HepG2 (cell line): ENCODE data around the gene CA9. TPM values are rescaled to one million over a fixed set of nuclear protein-coding genes. Genes with fewer than 3 reads are reported as not detected.

Experiments used
- CHCHD3 ChIP-seq: sonication (generic); formaldehyde crosslinking; IDR thresholded peaks from 2 replicates; pipeline ENCODE4 v1.8.0; 2022; ENCODE audit warnings: mild to moderate bottlenecking, missing genetic modification reagents, moderate library complexity
- CTCF ChIP-seq: sonication (generic); formaldehyde crosslinking; IDR thresholded peaks from 2 replicates; pipeline ENCODE4 v1.5.0; 2020; ENCODE audit warnings: mild to moderate bottlenecking, missing genetic modification reagents, moderate library complexity
- GTF3A ChIP-seq: sonication (generic); formaldehyde crosslinking; conservative IDR thresholded peaks from 2 replicates; pipeline ENCODE4 v1.4.0; 2020; ENCODE audit warnings: mild to moderate bottlenecking, missing genetic modification reagents
- HOXA7 ChIP-seq: sonication (generic); formaldehyde crosslinking; IDR thresholded peaks from 2 replicates; pipeline ENCODE4 v1.8.1; 2022; ENCODE audit warnings: mild to moderate bottlenecking, missing genetic modification reagents, moderate library complexity
- JUN ChIP-seq: sonication (generic); formaldehyde crosslinking; IDR thresholded peaks from 2 replicates; pipeline ENCODE4 v1.4.0; 2020; ENCODE audit warnings: mild to moderate bottlenecking, missing genetic modification reagents
- JUNB ChIP-seq: sonication (generic); formaldehyde crosslinking; IDR thresholded peaks from 2 replicates; pipeline ENCODE4 v1.8.0; 2022; ENCODE audit warnings: missing genetic modification reagents, mild to moderate bottlenecking, borderline replicate concordance
- MEF2D ChIP-seq: sonication (generic); formaldehyde crosslinking; IDR thresholded peaks from 2 replicates; pipeline ENCODE4 v1.5.1; 2020; ENCODE audit warnings: mild to moderate bottlenecking, missing genetic modification reagents
- MYNN ChIP-seq: sonication (generic); formaldehyde crosslinking; IDR thresholded peaks from 2 replicates; pipeline ENCODE4 v1.4.0; 2020; ENCODE audit warnings: mild to moderate bottlenecking, low read depth, missing genetic modification reagents
- NCOA2 ChIP-seq: sonication (generic); formaldehyde crosslinking; IDR thresholded peaks from 2 replicates; pipeline ENCODE4 v1.8.0; 2022; ENCODE audit warnings: inconsistent platforms
- POGZ ChIP-seq: sonication (generic); formaldehyde crosslinking; IDR thresholded peaks from 2 replicates; pipeline ENCODE4 v1.4.0; 2020; ENCODE audit warnings: mild to moderate bottlenecking, missing genetic modification reagents
- POLR2A ChIP-seq, 2 experiments: IDR thresholded peaks; 2 replicates each; pipeline ENCODE4 v1.6.1; 2011; ENCODE audit warnings: low read depth in 2 of 2, low read length in 2 of 2, mild to moderate bottlenecking in 1 of 2, moderate library complexity in 1 of 2; ENCODE audit not compliant: insufficient read depth in 1 of 2
- RELA ChIP-seq: sonication (generic); formaldehyde crosslinking; IDR thresholded peaks from 2 replicates; pipeline ENCODE4 v1.4.0; 2020; ENCODE audit warnings: missing genetic modification reagents
- THAP9 ChIP-seq: sonication (generic); formaldehyde crosslinking; IDR thresholded peaks from 2 replicates; pipeline ENCODE4; 2020; ENCODE audit warnings: missing genetic modification reagents, mild to moderate bottlenecking, borderline replicate concordance
- ZFP37 ChIP-seq: sonication (generic); formaldehyde crosslinking; IDR thresholded peaks from 2 replicates; pipeline ENCODE4 v1.4.0; 2020; ENCODE audit warnings: missing genetic modification reagents, borderline replicate concordance
- ZNF430 ChIP-seq: sonication (generic); formaldehyde crosslinking; IDR thresholded peaks from 2 replicates; pipeline ENCODE4 v1.9.0; 2021; ENCODE audit warnings: mild to moderate bottlenecking, missing genetic modification reagents
- ZNF782 ChIP-seq: sonication (generic); formaldehyde crosslinking; IDR thresholded peaks from 2 replicates; pipeline ENCODE4 v1.4.0; 2020; ENCODE audit warnings: missing genetic modification reagents, mild to moderate bottlenecking, borderline replicate concordance
- ZSCAN12 ChIP-seq: sonication (generic); formaldehyde crosslinking; IDR thresholded peaks from 2 replicates; pipeline ENCODE4 v1.9.0; 2021; ENCODE audit warnings: mild to moderate bottlenecking, missing genetic modification reagents
- polyA plus RNA-seq, 8 experiments: library from polyadenylated mRNA; depleted of rRNA in 3 of 8; stranded (reverse) in 7 of 8; unstranded in 1 of 8; fragments of >200 nt; fragmentation: Illumina TruSeq in 4 of 8; extraction: Trizol in 4 of 8; gene quantifications; 2 replicates each; pipeline versions ENCODE4 v1.2.1 to v1.2.3, GENCODE V29; 2011 to 2016; ENCODE audit warnings: low read depth in 4 of 8, missing spikeins in 1 of 8, mixed read lengths in 1 of 8; ENCODE audit not compliant: insufficient read depth in 1 of 8
- total RNA-seq, 5 experiments: library from RNA; depleted of rRNA; stranded (reverse); fragments of >200 nt; fragmentation: Illumina TruSeq; extraction: Trizol; gene quantifications; 2 replicates each; pipeline ENCODE4 v1.2.3, GENCODE V29; 2016; ENCODE audit warnings: low read depth in 1 of 5
- TF ChIP-seq, protein P1 (sequence below): sonication (generic); formaldehyde crosslinking; IDR thresholded peaks from 2 replicates; pipeline ENCODE4 v1.5.0; 2020; ENCODE audit warnings: missing genetic modification reagents
- TF ChIP-seq, protein P2 (sequence below): sonication (generic); formaldehyde crosslinking; IDR thresholded peaks from 2 replicates; pipeline ENCODE4 v1.8.1; 2023; ENCODE audit warnings: mild to moderate bottlenecking, inconsistent platforms, moderate library complexity, missing genetic modification reagents, borderline replicate concordance
- TF ChIP-seq, protein P3 (sequence below): sonication (generic); formaldehyde crosslinking; IDR thresholded peaks from 2 replicates; pipeline ENCODE4 v1.4.0; 2020; ENCODE audit warnings: mild to moderate bottlenecking, missing genetic modification reagents

CA9 gene
- total and polyA plus RNA-seq, 2 of the 13 experiments (the other 11 are each of a cell fraction or from before 2014, with no cell fraction given) = 0.13 to 152 TPM

DNA sequence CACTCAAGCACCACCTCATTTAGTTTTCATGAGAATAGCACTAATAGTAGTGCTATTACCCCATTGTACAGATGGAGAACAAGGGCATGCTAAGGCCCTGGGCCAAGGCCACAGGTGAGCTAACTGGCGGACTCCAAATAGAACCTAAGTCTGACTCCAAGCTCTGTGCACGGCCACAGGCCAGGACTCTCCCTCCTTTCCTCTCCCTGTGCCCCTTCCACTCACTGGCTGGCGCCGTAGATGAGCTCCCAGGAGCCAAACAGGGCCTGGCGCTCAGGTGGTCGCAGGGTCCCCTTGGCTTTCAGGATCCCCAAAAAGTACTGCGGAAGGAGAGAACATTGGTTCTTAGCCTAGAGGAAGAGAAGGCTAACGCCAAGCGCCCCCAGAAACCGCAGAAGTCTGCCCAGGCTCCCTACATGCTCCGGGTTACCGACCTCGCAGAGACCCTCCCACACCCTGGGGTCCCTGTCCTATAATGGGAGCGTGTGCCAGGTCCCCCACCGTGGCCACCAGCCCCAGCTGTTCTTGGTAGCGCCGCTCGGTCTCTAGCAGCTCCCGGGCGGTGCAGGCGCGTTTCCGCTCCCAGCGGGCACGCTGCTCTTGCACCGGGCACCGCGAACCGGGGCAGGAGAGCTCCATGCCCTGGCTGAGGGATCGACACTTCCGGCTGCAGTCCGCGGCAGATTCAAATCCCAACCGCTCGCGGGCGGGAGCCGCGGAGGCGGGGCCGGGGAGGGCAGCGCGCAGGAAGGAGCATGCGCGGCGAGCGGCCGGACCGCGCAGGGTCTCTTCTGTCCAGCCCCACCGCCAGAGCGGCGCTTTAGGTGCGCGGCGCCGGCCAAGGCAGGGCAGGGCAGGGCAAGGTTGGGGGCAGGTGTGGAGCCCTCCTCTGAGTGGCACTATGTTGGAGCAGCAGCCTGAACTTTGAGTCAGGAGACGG lies 8.9 kb upstream of the CA9 start, which contains the start of gene ARHGEF39 (continued):
- TF ChIP-seq THAP9 (CRISPR knock-in tag) = peak; percentile 82; the same call in 1 of the 2 replicates
- TF ChIP-seq ZNF430 = peak; percentile 92
- peak; percentile 91; the same call in 1 of the 2 replicates for TF ChIP-seq HOXA7 (CRISPR knock-in tag)
- TF ChIP-seq JUN (CRISPR knock-in tag) = no peak
- TF ChIP-seq JUNB (CRISPR knock-in tag) = peak; percentile 71; the same call in 1 of the 2 replicates
- TF ChIP-seq RELA (CRISPR knock-in tag) = 0 out of 2 replicates have a peak, but pooled peaks have one; percentile 42
- peak; percentile 97 for TF ChIP-seq CHCHD3 (CRISPR knock-in tag)
- TF ChIP-seq MEF2D (CRISPR knock-in tag) = 0 out of 2 replicates have a peak, but pooled peaks have one; percentile 7
- peak; percentile 84 for TF ChIP-seq CTCF
- TF ChIP-seq POGZ (CRISPR knock-in tag) = peak; percentile 75; the same call in 1 of the 2 replicates
- no peak; the same call in 1 of the 2 replicates for TF ChIP-seq ZFP37
- TF ChIP-seq, protein P1, sequence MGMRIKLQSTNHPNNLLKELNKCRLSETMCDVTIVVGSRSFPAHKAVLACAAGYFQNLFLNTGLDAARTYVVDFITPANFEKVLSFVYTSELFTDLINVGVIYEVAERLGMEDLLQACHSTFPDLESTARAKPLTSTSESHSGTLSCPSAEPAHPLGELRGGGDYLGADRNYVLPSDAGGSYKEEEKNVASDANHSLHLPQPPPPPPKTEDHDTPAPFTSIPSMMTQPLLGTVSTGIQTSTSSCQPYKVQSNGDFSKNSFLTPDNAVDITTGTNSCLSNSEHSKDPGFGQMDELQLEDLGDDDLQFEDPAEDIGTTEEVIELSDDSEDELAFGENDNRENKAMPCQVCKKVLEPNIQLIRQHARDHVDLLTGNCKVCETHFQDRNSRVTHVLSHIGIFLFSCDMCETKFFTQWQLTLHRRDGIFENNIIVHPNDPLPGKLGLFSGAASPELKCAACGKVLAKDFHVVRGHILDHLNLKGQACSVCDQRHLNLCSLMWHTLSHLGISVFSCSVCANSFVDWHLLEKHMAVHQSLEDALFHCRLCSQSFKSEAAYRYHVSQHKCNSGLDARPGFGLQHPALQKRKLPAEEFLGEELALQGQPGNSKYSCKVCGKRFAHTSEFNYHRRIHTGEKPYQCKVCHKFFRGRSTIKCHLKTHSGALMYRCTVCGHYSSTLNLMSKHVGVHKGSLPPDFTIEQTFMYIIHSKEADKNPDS (CRISPR knock-in tag) = peak; percentile 32; the same call in 1 of the 2 replicates
- TF ChIP-seq, protein P2, sequence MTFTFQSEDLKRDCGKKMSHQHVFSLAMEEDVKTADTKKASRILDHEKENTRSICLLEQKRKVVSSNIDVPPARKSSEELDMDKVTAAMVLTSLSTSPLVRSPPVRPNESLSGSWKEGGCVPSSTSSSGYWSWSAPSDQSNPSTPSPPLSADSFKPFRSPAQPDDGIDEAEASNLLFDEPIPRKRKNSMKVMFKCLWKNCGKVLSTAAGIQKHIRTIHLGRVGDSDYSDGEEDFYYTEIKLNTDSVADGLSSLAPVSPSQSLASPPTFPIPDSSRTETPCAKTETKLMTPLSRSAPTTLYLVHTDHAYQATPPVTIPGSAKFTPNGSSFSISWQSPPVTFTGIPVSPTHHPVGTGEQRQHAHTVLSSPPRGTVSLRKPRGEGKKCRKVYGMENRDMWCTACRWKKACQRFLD (CRISPR knock-in tag) = peak; percentile 66; the same call in 1 of the 2 replicates
- TF ChIP-seq MYNN = no peak
- peak; percentile 70 for TF ChIP-seq NCOA2 (CRISPR knock-in tag)
- no peak for TF ChIP-seq ZNF782 (CRISPR knock-in tag)
- peak in 1 of 2 experiments; percentile 75; a peak in 1 of 4 replicates for TF ChIP-seq POLR2A (IDR thresholded peaks at IDR 0.05; ENCODE audit: insufficient read depth in 1 of 2, low read depth in 2 of 2, low read length in 2 of 2)
- TF ChIP-seq ZSCAN12 (CRISPR knock-in tag) = no peak
- TF ChIP-seq, protein P3, sequence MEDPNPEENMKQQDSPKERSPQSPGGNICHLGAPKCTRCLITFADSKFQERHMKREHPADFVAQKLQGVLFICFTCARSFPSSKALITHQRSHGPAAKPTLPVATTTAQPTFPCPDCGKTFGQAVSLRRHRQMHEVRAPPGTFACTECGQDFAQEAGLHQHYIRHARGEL = no peak
- peak; percentile 75; the same call in 1 of the 2 replicates for TF ChIP-seq GTF3A (CRISPR knock-in tag)
